ENCODE data around the gene PTPRC.

PTPRC gene

GRCh38 chr1:198711837-198712236, 73.0 kb downstream of the PTPRC start (continued):
- TF ChIP-seq CTCF (tag by site-specific recombination; IDR thresholded peaks at IDR 0.05) (no peak), PRDM10 (tag by site-specific recombination; IDR thresholded peaks at IDR 0.05) (no peak), ZNF664 (tag by site-specific recombination; IDR thresholded peaks at IDR 0.05) (no peak), ZNF211 (tag by site-specific recombination; IDR thresholded peaks at IDR 0.05; ENCODE audit: low read depth) (no peak), ZNF423 (tag by site-specific recombination; IDR thresholded peaks at IDR 0.05) (no peak), ZNF449 (tag by site-specific recombination; IDR thresholded peaks at IDR 0.05) (no peak), ZNF416 (tag by site-specific recombination; IDR thresholded peaks at IDR 0.05) (no peak), MYNN (tag by site-specific recombination; IDR thresholded peaks at IDR 0.05; ENCODE audit: borderline replicate concordance) (no peak), ZNF341 (tag by site-specific recombination; IDR thresholded peaks at IDR 0.05; ENCODE audit: low read depth) (no peak), ZNF23 (tag by site-specific recombination; IDR thresholded peaks at IDR 0.05; ENCODE audit: borderline replicate concordance) (no peak), ZSCAN5A (tag by site-specific recombination; IDR thresholded peaks at IDR 0.05) (no peak), PRDM1 (tag by site-specific recombination; IDR thresholded peaks at IDR 0.05) (no peak), OVOL3 (tag by site-specific recombination; IDR thresholded peaks at IDR 0.05) (no peak)

- ChIA-PET POLR2A (no interaction called here), CTCF (no interaction called here)
These were observed 74.2 kb downstream of the PTPRC start for GRCh38 chr1:198713081-198713480.

GRCh38 chr1:198714271-198714670, 75.4 kb downstream of the PTPRC start:
- ChIA-PET CTCF (no interaction called here), POLR2A (no interaction called here)
- Histone ChIP-seq H3K4me1 (ENCODE audit: control insufficient read depth, insufficient read depth, low read length) (no peaks in the 10 kb centered on the region), H3K36me3 (ENCODE audit: control insufficient read depth in 2 of 2, insufficient read depth in 1 of 2, low read length in 2 of 2) (no peaks in the 10 kb centered on the region), H3K9me3 (ENCODE audit: control insufficient read depth, insufficient read depth, low read depth, low read length) (no peaks in the 10 kb centered on the region), H3K4me3 (ENCODE audit: low read depth, low read length) (no peak overlapping the region), H3K27ac (ENCODE audit: extremely low read depth, low read depth, low read length) (no peak overlapping the region)
- TF ChIP-seq SP3 (tag by site-specific recombination; IDR thresholded peaks at IDR 0.05) (no peak), ZNF26 (tag by site-specific recombination; IDR thresholded peaks at IDR 0.05) (no peak), ZNF580 (tag by site-specific recombination; IDR thresholded peaks at IDR 0.05) (no peak)

More at GRCh38 chr1:198713081-198713480, 74.2 kb downstream of the PTPRC start:
- Histone ChIP-seq H3K4me1 (ENCODE audit: control insufficient read depth, insufficient read depth, low read length) (no peaks in the 10 kb centered on the region), H3K36me3 (ENCODE audit: control insufficient read depth in 2 of 2, insufficient read depth in 1 of 2, low read length in 2 of 2) (no peaks in the 10 kb centered on the region), H3K27ac (ENCODE audit: extremely low read depth, low read depth, low read length) (no peak overlapping the region), H3K9me3 (ENCODE audit: control insufficient read depth, insufficient read depth, low read depth, low read length) (no peaks in the 10 kb centered on the region), H3K4me3 (ENCODE audit: low read depth, low read length) (no peak overlapping the region)
- no peak for TF ChIP-seq ZNF10 (tag by site-specific recombination; IDR thresholded peaks at IDR 0.05)
- no peak for TF ChIP-seq SP2 (tag by site-specific recombination; IDR thresholded peaks at IDR 0.05)
- no peak for TF ChIP-seq TCF7L2 (IDR thresholded peaks at IDR 0.05; ENCODE audit: borderline replicate concordance, low read depth, low read length)
- no peak for TF ChIP-seq ZNF266 (tag by site-specific recombination; IDR thresholded peaks at IDR 0.05; ENCODE audit: low read depth)
- no peak for TF ChIP-seq ZNF175 (tag by site-specific recombination; IDR thresholded peaks at IDR 0.05)
- no peak for TF ChIP-seq ZFHX2 (tag by site-specific recombination; conservative IDR thresholded peaks at IDR 0.05)
- TF ChIP-seq ZNF701 (tag by site-specific recombination; IDR thresholded peaks at IDR 0.05) = no peak
- no peak for TF ChIP-seq RBAK (tag by site-specific recombination; IDR thresholded peaks at IDR 0.05)
